GM18951 (cell line): Measurements from ENCODE around the gene NTN1.

Source experiments
- POLR2A ChIP-seq: IDR thresholded peaks from 4 replicates; pipeline ENCODE4 v1.6.1; 2011; ENCODE audit warnings: mild to moderate bottlenecking; ENCODE audit not compliant: insufficient read length, insufficient read depth; ENCODE audit errors: extremely low read depth
- in situ Hi-C: fragments of 300-500 bp; cut with MboI; formaldehyde crosslinking; loops from one replicate; pipeline ENCODE4 v1.12.0; 2022; ENCODE audit warnings: low sequenced_read_pairs, mixed read lengths, inconsistent platforms; ENCODE audit not compliant: unreplicated experiment

NTN1 gene

GRCh38 chr17:9204637-9205329 lies 183.5 kb downstream of the NTN1 start:
- in situ Hi-C loops = no loop called here
- no peak for TF ChIP-seq POLR2A

GRCh38 chr17:9205520-9206409 lies 184.5 kb downstream of the NTN1 start:
- in situ Hi-C loops = no loop called here
- no peak for TF ChIP-seq POLR2A

- TF ChIP-seq POLR2A = no peak
- in situ Hi-C loops = no loop called here
These were observed 185.0 kb downstream of the NTN1 start for GRCh38 chr17:9206410-9206703.

- TF ChIP-seq POLR2A = no peak
- in situ Hi-C loops = no loop called here
These were observed 185.5 kb downstream of the NTN1 start for GRCh38 chr17:9206741-9207332.

- no peak for TF ChIP-seq POLR2A
- in situ Hi-C loops = no loop called here
These were observed 187.2 kb downstream of the NTN1 start for GRCh38 chr17:9208381-9209105.

GRCh38 chr17:9209347-9209746 lies 188.0 kb downstream of the NTN1 start:
- TF ChIP-seq POLR2A = no peak
- in situ Hi-C loops = no loop called here

- no peak for TF ChIP-seq POLR2A
- in situ Hi-C loops = no loop called here
These were observed 188.6 kb downstream of the NTN1 start for GRCh38 chr17:9209781-9210370.

GRCh38 chr17:9211133-9211765 lies 189.9 kb downstream of the NTN1 start:
- in situ Hi-C loops = no loop called here
- no peak for TF ChIP-seq POLR2A

- in situ Hi-C loops = no loop called here
- no peak for TF ChIP-seq POLR2A
These were observed 191.3 kb downstream of the NTN1 start for GRCh38 chr17:9212376-9213302.

GRCh38 chr17:9213303-9213640 lies 192.0 kb downstream of the NTN1 start:
- in situ Hi-C loops = no loop called here
- TF ChIP-seq POLR2A = no peak

- in situ Hi-C loops = no loop called here
These were observed 194.2 kb downstream of the NTN1 start for GRCh38 chr17:9215465-9215864.

GRCh38 chr17:9217151-9218056 lies 196.1 kb downstream of the NTN1 start:
- no peak for TF ChIP-seq POLR2A
- in situ Hi-C loops = no loop called here

More at GRCh38 chr17:9215465-9215864, 194.2 kb downstream of the NTN1 start:
- TF ChIP-seq POLR2A = no peak
